GM12864 (cell line): ENCODE data around the gene TPM4.
"Not testable (repeated sequence)": the region's sequence is repeated elsewhere in the genome, so short reads cannot be mapped to it uniquely, and the experiment has no call there.

Source experiments
- DNase-seq: peaks from one replicate; pipeline ENCODE4 v3.0.0-alpha.2; 2011; ENCODE audit warnings: low read depth
- H3K4me3 ChIP-seq: 2 replicates; pipeline ENCODE4 v1.5.1; 2011; ENCODE audit warnings: mild to moderate bottlenecking, low read depth, low read length, control low read depth
- CTCF ChIP-seq: IDR thresholded peaks from 2 replicates; pipeline ENCODE4 v1.5.1; 2011; ENCODE audit warnings: low read depth, mild to moderate bottlenecking, moderate library complexity, low read length, control low read depth, inconsistent platforms; ENCODE audit errors: missing control alignments

Gene TPM4

GRCh38 chr19:16098821-16099220 lies 22.5 kb downstream of the TPM4 start:
- H3K4me3 ChIP-seq = no peak overlapping the region

DNA sequence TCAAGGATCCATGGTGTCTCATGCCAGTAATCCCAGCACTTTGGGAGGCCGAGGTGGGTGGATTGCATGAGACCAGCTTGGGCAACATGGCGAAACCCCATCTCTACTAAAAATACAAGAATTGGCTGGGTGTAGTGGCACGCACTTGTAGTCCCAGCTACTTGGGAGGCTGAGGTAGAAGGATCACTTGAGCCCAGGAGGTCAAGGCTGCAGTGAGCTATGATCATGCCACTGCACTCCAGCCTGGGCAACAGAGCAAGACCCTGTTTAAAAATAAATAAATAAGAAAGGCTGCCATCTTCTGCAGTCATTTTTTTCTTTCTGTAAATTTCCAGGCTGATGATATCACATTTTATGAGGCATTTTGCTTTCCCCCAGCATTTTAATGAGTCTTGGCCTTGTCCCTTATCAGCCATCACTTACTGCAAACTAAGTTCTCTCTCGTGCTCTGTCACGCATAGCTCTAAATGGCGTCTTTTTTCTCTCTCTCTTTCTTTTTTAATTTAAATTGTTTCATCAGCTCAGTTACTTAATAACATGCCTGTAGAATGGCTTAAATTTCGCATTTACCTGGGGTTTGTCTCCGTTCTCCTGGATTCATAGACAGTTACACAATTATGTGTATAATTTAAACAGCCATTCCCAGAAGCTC lies 23.1 kb downstream of the TPM4 start:
- DNase-seq, H3K4me3 ChIP-seq: not testable (repeated sequence)

More at GRCh38 chr19:16098821-16099220, 22.5 kb downstream of the TPM4 start:
- DNase-seq = no peak
- TF ChIP-seq CTCF = no peak

GRCh38 chr19:16100524-16100923 lies 24.2 kb downstream of the TPM4 start:
- H3K4me3 ChIP-seq = no peak overlapping the region
- DNase-seq = no peak
- no peak for TF ChIP-seq CTCF

DNA sequence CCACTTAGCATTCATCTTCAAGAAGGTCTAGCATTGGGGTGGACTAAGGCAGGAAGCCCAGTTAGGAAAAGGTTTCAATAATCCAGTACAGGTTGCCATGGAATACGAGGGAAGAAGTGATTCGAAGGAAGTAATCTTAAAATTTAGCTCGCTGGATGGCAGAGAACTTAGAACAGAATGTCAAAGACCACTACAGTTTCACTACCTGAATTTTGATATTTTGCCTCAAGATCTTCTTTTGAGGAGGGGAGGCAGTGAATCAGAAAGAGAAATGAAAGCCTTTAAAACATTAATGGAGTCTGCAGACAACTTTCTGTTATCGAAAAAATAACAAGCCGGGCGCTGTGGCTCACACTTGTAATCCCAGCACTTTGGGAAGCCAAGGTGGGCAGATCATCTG lies 28.4 kb downstream of the TPM4 start:
- TF ChIP-seq CTCF = no peak
- DNase-seq = no peak

GRCh38 chr19:16106121-16106520 lies 29.8 kb downstream of the TPM4 start:
- TF ChIP-seq CTCF = no peak
- no peak for DNase-seq

More for the DNA sequence above, 28.4 kb downstream of the TPM4 start:
- H3K4me3 ChIP-seq = no peak overlapping the region

DNA sequence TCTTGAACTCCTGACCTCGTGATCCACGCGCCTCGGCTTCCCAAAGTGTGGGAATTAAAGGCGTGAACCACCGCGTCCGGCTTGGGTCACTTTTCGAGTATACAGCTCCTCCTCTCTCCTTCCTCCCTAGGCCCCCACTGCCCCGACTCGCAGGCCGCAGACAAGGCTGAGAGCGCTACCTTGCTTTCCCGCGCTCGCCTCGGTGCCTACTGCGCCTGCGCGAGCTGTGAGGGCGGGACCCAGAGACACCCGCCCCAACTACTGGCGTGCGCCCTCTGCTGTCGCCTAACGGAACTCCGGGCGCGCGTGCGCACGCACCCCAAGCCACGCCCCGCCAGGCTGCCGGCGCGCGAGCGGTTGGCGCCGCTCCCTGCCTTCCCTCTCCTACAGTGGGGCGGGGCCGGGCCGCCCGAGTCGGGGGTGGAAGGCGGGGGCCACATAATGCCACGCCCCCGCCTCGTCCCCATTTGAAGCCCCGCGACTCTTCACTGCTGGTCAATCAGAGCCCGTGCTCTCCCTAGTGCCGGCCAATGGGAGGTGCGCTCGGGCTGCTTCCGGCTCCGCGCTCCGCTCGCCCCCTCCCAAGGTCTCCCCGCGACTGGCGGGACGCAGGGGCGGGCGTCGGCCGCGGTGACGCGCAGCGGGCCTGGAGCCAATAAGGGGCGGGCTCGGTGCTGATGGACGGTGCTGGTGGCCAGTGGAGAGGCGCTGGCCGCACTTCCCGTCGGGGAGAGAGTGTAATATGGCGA lies 35.0 kb downstream of the TPM4 start, which contains the start of gene RAB8A:
TSS of gene RAB8A (plus strand) at position 730 of the 749 bp plus-strand sequence. CDS start at position 743, 13 bp downstream.
- peak; percentile 85 for TF ChIP-seq CTCF
- peak; percentile 95 for DNase-seq
- H3K4me3 ChIP-seq = peak within 1 kb of the TSS; percentile 67

More at GRCh38 chr19:16106121-16106520, 29.8 kb downstream of the TPM4 start:
- H3K4me3 ChIP-seq = no peak overlapping the region

DNA sequence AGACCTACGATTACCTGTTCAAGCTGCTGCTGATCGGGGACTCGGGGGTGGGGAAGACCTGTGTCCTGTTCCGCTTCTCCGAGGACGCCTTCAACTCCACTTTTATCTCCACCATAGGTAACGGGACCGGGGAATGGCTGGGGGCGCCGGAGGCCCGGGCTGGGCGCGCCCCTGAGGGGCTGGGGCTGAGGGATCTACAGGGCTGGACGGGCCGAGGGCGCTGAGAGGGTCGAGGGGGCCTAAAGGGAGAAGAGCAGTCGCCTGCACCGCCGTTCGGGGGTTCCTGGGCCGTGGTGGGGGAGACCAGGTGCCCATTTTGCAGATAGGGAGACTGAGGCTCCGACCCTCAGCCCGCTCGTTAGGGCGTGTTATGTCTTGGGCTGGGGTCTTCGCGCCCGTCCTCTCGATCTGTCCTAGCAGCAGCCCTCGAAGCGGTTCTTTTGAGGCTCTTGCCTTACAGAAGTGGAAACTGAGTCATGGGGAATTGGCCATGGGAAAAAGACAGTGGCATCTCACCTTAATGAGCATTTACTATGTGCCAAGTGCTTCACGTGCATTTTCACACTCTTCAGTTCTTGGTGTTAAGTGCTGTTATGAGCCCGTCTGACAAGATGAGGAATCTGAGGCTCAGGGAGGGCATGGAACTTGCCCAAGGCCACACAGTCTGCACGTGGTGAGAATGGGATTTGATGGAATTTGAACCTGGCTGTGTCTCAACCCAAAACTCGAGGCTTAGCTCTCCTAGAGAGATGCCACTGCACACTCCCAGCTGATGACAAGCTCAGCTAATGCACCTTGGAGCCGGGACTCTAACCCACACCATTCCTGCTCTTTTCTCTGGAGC lies 35.8 kb downstream of the TPM4 start:
- no peak for TF ChIP-seq CTCF
- peak overlapping the region; percentile 67 for H3K4me3 ChIP-seq
- no peak for DNase-seq
